Activated CD4-positive, CD25-positive, alpha-beta regulatory T cell (primary cell): ENCODE data around the gene DNAJC5.
"Not testable (repeated sequence)": the region's sequence is repeated elsewhere in the genome, so short reads cannot be mapped to it uniquely, and the experiment has no call there.

ENCODE experiments used
- DNase-seq, 4 experiments: peaks; one replicate each; lab custom pipeline; 2025; lab: John Stamatoyannopoulos, UW

The DNAJC5 gene, protein sequence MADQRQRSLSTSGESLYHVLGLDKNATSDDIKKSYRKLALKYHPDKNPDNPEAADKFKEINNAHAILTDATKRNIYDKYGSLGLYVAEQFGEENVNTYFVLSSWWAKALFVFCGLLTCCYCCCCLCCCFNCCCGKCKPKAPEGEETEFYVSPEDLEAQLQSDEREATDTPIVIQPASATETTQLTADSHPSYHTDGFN

GRCh38 chr20:63894358-63895201 lies at the start of gene DNAJC5:
Gene DNAJC5, plus strand, starts transcription at chr20:63895126. Its CDS starts 33,220 bp downstream, at chr20:63928346.
- DNase-seq = peak; percentile 80 to 97 (median 92)

- DNase-seq = no peak
Measured at GRCh38 chr20:63846128-63846771, 48.7 kb upstream of the DNAJC5 start.

DNA sequence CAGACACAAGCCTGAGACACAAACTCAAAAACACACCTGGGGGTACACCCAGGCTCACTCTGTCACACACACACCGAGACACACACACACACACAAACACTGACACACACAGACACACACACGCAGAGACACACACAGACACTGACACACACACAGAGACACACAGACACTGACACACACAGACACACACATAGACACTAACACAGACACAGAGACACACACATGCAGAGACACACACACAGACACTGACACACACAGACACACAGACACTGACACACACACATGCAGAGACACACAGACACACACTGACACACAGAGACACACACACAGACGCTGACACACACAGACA lies 48.1 kb upstream of the DNAJC5 start:
- no peak for DNase-seq

GRCh38 chr20:63847237-63848002 lies 47.5 kb upstream of the DNAJC5 start:
- no peak for DNase-seq

- DNase-seq = no peak
Measured at GRCh38 chr20:63848003-63848911, 46.7 kb upstream of the DNAJC5 start.

- no peak for DNase-seq
Measured at GRCh38 chr20:63850689-63851547, 44.0 kb upstream of the DNAJC5 start.

GRCh38 chr20:63851548-63851943 lies 43.4 kb upstream of the DNAJC5 start:
- not testable (repeated sequence) for DNase-seq

- not testable (repeated sequence) for DNase-seq
Measured at GRCh38 chr20:63853733-63854068, 41.2 kb upstream of the DNAJC5 start.

GRCh38 chr20:63854069-63854765 lies 40.7 kb upstream of the DNAJC5 start:
- DNase-seq = no peak

DNA sequence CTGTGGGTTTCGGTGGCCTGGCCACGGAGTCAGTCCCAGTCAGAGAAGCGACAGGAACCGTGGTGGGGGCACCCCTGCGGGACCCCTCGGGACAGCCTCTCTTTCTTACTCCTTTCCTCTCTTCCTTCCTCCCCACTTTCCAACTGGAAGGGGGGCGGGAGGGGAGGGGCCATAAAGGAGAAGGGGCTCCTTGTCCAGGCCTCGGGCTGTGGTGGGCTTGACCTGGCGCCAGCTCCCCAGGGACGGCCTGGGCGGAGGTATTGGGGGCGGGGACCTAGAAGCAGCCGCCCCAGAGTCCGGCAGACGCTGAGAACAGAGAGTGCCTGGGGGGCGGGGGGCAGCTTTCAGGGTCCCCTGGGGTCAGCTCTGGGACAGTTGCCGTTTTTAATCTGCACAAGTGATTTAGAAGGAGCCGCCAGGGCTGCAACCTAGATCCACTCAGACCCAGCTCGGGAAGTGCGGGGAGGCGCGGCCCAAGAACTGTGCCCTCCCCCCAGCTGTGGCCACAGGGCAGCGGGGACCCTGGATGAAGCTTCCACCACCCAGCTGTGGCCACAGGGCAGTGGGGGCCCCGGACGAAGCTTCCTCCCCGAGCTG lies 40.1 kb upstream of the DNAJC5 start:
- DNase-seq = no peak

GRCh38 chr20:63855363-63856097 lies 39.4 kb upstream of the DNAJC5 start:
- DNase-seq = no peak

- no peak for DNase-seq
Measured at GRCh38 chr20:63856098-63856511, 38.8 kb upstream of the DNAJC5 start.

- DNase-seq = no peak
Measured at GRCh38 chr20:63857764-63858392, 37.0 kb upstream of the DNAJC5 start.

DNA sequence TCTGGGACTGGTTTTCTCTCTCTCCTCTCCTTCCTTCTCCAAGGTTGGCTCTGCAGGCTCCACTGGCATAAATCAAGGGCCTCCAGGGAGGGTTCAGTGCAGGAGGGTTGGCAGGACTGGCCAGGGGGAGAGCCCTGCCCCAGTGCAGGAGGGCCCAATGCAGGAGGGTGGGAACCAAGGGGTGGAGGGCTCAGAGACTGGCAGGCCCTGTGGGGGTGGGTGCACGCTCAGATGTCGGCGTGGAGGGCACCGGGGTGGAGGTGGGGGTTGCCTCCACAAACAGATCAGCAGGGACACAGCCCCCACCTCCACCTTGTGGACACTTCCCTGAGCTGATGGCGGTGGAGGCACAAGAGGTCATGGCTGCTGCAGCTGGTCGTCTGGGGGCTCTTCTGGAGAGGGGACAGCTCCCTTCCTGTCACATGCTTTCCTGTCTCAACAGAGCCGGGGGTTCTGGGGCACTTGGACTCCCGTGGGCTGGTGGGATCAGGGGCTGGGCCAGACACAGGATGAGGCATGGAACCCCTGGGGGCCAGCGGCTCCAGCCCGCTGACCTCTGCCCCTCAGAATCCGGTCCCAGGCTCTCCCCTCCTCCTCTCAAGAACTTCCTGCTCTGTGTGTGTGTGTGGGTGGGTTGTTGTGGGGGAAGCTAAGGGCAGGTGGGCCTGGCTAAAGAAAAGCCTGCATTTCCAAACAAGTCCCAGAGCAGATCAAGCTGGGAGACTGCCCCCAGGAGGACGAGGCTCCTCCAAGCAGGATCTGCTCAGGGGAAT lies 36.3 kb upstream of the DNAJC5 start:
- DNase-seq = no peak

GRCh38 chr20:63859166-63859699 lies 35.7 kb upstream of the DNAJC5 start:
- DNase-seq = no peak

- DNase-seq = no peak
Measured at GRCh38 chr20:63860325-63861051, 34.4 kb upstream of the DNAJC5 start.
